ENCODE results near the gene DIP2C. TPM values are rescaled to one million over a fixed set of nuclear protein-coding genes. Genes with fewer than 3 reads are reported as not detected.
A peak's percentile ranks its signal among the peaks of the same experiment; 100 is the strongest.

The DIP2C gene
- total RNA-seq, 3 donors from 2014 or later: 17.1 to 48.2 (median 20.3) TPM

- Histone ChIP-seq H3K27ac (no peak overlapping the region), H3K4me3 (no peak overlapping the region), H3K36me3 (no peaks in the 10 kb centered on the region), H3K9me3 (no peaks in the 10 kb centered on the region), H3K27me3 (no peaks in the 10 kb centered on the region), H3K4me1 (peaks cover 0 to 3% of the 10 kb centered on the region in 2 donors)
- intact Hi-C loops (cut with DNase I; ENCODE audit: low total_unique reads): loop anchor here (1.0 kb wide), 1 partner anchor 38 kb away; no protein-coding TSS in a partner anchor
- TF ChIP-seq CTCF (IDR thresholded peaks at IDR 0.05): no peak
- no peak for TF ChIP-seq POLR2AphosphoS5 (IDR thresholded peaks at IDR 0.05)
- no peak for TF ChIP-seq POLR2A (IDR thresholded peaks at IDR 0.05)
- no peak for DNase-seq (ENCODE audit: low spot score in 2 of 2)
Observed at GRCh38 chr10:652233-652632, 37.2 kb downstream of the DIP2C start.

- intact Hi-C loops (cut with DNase I; ENCODE audit: low total_unique reads): loop anchor here (1.0 kb wide), 1 partner anchor 39 kb away; no protein-coding TSS in a partner anchor
- Histone ChIP-seq H3K4me3 (no peak overlapping the region), H3K27me3 (no peaks in the 10 kb centered on the region), H3K27ac (no peak overlapping the region), H3K9me3 (no peaks in the 10 kb centered on the region), H3K4me1 (peaks cover 0 to 3% of the 10 kb centered on the region in 2 donors), H3K36me3 (no peaks in the 10 kb centered on the region)
- no peak for TF ChIP-seq POLR2AphosphoS5 (IDR thresholded peaks at IDR 0.05)
- TF ChIP-seq POLR2A (IDR thresholded peaks at IDR 0.05): no peak
- TF ChIP-seq CTCF (IDR thresholded peaks at IDR 0.05): no peak
- DNase-seq (ENCODE audit: low spot score in 2 of 2): no peak
Observed at GRCh38 chr10:651692-652091, 37.8 kb downstream of the DIP2C start.

GRCh38 chr10:650886-651615 lies 38.4 kb downstream of the DIP2C start:
- no peak for DNase-seq (ENCODE audit: low spot score in 2 of 2)
- intact Hi-C loops (cut with DNase I; ENCODE audit: low total_unique reads): no loop called here
- no peaks in the 10 kb centered on the region for H3K9me3 ChIP-seq
- no peaks in the 10 kb centered on the region for H3K36me3 ChIP-seq
- TF ChIP-seq CTCF (IDR thresholded peaks at IDR 0.05): no peak
- TF ChIP-seq POLR2A (IDR thresholded peaks at IDR 0.05): no peak
- TF ChIP-seq POLR2AphosphoS5 (IDR thresholded peaks at IDR 0.05): no peak
- peaks cover 0 to 3% of the 10 kb centered on the region in 2 donors for H3K4me1 ChIP-seq
- H3K27ac ChIP-seq: peak overlapping the region in 1 of 2 donors; percentile 66
- H3K4me3 ChIP-seq: peak overlapping the region in 1 of 3 donors; percentile 40
- H3K27me3 ChIP-seq: no peaks in the 10 kb centered on the region

- peaks cover 0 to 1% of the 10 kb centered on the region in 2 donors for H3K9me3 ChIP-seq
- no peaks in the 10 kb centered on the region for H3K36me3 ChIP-seq
- H3K27ac ChIP-seq: peak overlapping the region in 1 of 2 donors; percentile 66
- H3K27me3 ChIP-seq: no peaks in the 10 kb centered on the region
- peak overlapping the region in 2 of 3 donors; percentile 6 to 40 for H3K4me3 ChIP-seq
- H3K4me1 ChIP-seq: peaks cover 0 to 3% of the 10 kb centered on the region in 2 donors
- TF ChIP-seq POLR2A (IDR thresholded peaks at IDR 0.05) (no peak), POLR2AphosphoS5 (IDR thresholded peaks at IDR 0.05) (no peak), CTCF (IDR thresholded peaks at IDR 0.05) (no peak)
- intact Hi-C loops (cut with DNase I; ENCODE audit: low total_unique reads): no loop called here
- no peak for DNase-seq (ENCODE audit: low spot score in 2 of 2)
Observed at GRCh38 chr10:650441-650851, 39.0 kb downstream of the DIP2C start.

GRCh38 chr10:649798-650440 lies 39.5 kb downstream of the DIP2C start:
- TF ChIP-seq POLR2AphosphoS5 (IDR thresholded peaks at IDR 0.05): peak in 2 of 3 donors; percentile 16 to 63
- TF ChIP-seq POLR2A (IDR thresholded peaks at IDR 0.05): no peak
- no peak for DNase-seq (ENCODE audit: low spot score in 2 of 2)
- H3K9me3 ChIP-seq: peaks cover 4 to 6% of the 10 kb centered on the region in 2 donors
- intact Hi-C loops (cut with DNase I; ENCODE audit: low total_unique reads): loop anchor here (10.0 kb wide), 1 partner anchor 1355 kb away; no protein-coding TSS in a partner anchor
- H3K27me3 ChIP-seq: no peaks in the 10 kb centered on the region
- H3K4me3 ChIP-seq: peak overlapping the region in 2 of 3 donors; percentile 6 to 40
- no peaks in the 10 kb centered on the region for H3K36me3 ChIP-seq
- H3K4me1 ChIP-seq: peaks cover 0 to 3% of the 10 kb centered on the region in 2 donors
- H3K27ac ChIP-seq: peak overlapping the region in 1 of 2 donors; percentile 66
